Frontal cortex (tissue), 4 donors: Measurements from ENCODE around the gene CPEB4. TPM values are rescaled to one million over a fixed set of nuclear protein-coding genes. Genes with fewer than 3 reads are reported as not detected.

Source experiments
- DNase-seq, 2 donors: peaks; one replicate each; pipeline ENCODE4 v3.0.0; 2012; ENCODE audit warnings: low spot score in 2 of 2
- FAIRE-seq: peaks from 2 replicates; lab custom pipeline; 2012; peaks lifted over from hg19 to GRCh38; lab: Jason Lieb, UNC
- total RNA-seq: library from RNA; depleted of rRNA; stranded (reverse); fragments of >200 nt; gene quantifications from one replicate; pipeline ENCODE4 v1.2.3, GENCODE V29; 2014
- donor health status: control.
- donor health status: control.
- donor health status: control.

Gene CPEB4
- total RNA-seq, 1 donor from 2014 or later: 76.2 TPM

DNA sequence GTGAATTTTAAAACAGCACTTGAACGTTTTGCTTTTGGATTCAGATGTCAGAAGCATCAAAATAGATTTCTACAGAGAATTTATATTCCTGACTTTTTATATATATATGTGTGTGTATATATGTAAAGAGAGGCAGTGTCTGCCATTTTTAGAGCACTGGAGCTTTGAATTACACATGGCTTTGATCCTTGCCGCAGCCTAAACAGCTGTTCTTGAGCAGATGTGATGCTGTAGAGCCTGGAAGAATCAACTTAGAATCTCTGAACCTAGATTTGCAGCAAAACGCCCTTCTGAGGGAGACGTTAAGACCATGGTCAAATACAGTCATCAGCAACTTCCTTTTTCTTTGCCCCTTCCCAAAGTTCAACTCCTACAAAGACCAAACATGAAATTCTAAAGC, 79.1 kb downstream of the CPEB4 start:
- DNase-seq (no peak), FAIRE-seq (no peak)

- no peak for FAIRE-seq
- DNase-seq: no peak
Measured at GRCh38 chr5:173968154-173968797, 80.1 kb downstream of the CPEB4 start.

DNA sequence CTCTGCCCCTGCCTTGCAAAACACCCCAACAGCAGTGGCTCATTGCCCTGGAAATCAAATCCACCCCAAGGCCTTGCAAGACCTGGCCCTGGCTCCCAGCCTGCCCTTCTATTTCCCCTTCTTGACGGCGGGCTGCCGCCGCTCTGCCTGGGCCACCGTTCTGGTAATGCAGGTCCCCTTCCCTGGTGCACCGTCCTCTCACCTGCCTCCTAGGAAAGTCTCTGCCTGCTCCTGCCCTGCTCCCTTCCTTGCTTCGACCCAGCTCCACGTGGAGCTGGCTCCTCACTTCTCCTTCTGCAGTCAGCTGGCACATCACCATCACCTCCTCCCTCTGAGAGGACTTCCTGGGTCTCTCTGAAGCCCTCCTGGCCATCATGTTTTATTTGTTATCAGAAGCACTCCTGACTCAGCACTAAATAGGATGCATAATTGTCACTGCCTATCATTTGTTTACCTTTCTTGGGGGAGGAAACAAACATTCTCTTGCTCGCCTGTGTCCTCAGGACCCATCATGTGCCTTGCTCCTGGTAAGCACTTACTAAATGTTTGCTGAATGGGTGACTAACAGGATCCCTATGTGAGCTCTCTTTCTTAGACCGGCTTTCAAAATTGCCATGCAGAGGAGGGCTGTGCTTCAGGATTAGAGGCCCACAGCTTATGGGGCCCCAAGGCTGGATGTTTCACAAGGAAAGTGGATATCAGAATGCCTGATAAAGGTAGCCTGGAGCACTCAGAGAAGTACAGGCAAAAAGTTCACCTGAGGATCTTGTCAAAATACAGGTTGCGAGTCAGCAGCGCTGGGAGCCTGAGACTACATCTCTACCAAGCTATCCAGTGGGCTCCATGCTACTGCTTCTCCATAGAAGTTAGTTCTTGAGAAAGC, 81.3 kb downstream of the CPEB4 start:
- DNase-seq (no peak), FAIRE-seq (no peak)

- no peak for FAIRE-seq
- no peak for DNase-seq
Measured at GRCh38 chr5:173970878-173971650, 82.9 kb downstream of the CPEB4 start.

DNA sequence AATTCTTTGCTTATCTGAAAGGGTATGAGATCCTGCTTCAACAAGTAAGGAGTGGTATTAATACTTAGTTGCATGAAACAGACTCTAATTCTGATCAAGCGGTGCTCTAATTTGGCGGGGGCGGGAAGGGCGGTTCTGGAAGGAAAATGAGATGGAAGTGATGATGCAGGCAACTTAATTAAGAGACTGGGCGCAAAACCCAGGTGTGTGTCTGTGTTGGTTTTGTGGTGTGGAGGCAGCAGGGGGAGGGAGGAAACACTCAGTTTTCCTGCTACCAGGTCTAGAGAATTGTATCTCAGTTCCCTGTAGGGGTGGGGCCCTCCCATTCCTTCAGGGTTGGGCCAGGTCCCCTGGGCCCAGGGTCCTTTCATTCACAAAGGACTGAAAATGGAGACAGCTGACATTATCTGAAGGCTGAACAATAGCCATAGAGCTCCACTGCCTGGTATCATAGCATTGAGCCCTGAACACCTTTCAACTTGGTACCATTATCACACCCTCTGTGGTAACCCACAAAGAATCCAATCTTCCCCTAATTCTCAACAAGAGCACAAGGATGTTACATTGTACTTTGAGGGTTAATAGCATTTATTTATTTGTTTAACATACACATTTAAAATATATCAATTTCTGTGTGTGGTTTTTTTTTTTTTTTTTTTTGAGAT, 83.7 kb downstream of the CPEB4 start:
- FAIRE-seq: no peak
- DNase-seq: no peak

- FAIRE-seq (no peak), DNase-seq (no peak)
Measured at GRCh38 chr5:173972607-173972924, 84.4 kb downstream of the CPEB4 start.

GRCh38 chr5:173972925-173973615, 84.9 kb downstream of the CPEB4 start:
- FAIRE-seq (no peak), DNase-seq (peak; percentile 77 to 87)

- DNase-seq (no peak), FAIRE-seq (no peak)
Measured at GRCh38 chr5:173973616-173973969, 85.4 kb downstream of the CPEB4 start.

DNA sequence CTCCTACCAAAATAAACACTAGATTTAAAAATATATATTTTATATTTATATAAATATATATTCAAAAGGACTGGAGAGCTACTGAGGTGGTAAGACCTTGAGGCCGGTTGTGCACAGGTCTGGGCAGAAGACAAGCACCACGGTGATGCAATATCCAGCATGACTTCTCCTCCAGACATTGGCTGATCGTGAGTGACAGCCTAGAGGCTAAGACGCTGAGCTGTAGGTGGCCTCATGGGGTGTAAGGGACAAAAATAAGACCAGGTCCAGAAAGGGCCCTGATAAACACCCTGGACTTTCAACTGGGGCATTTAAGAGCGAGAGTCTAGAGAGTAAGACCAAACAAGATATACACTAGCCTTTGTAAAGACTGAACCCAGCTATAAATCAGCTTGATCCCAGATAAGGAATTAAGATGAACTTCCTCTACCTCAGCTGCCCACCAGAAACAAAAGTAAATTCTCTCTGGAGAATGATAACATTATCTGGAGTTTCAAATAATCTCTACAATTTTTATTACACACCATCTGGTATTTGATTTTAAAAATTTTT, 86.6 kb downstream of the CPEB4 start:
- FAIRE-seq: no peak
- no peak for DNase-seq

DNA sequence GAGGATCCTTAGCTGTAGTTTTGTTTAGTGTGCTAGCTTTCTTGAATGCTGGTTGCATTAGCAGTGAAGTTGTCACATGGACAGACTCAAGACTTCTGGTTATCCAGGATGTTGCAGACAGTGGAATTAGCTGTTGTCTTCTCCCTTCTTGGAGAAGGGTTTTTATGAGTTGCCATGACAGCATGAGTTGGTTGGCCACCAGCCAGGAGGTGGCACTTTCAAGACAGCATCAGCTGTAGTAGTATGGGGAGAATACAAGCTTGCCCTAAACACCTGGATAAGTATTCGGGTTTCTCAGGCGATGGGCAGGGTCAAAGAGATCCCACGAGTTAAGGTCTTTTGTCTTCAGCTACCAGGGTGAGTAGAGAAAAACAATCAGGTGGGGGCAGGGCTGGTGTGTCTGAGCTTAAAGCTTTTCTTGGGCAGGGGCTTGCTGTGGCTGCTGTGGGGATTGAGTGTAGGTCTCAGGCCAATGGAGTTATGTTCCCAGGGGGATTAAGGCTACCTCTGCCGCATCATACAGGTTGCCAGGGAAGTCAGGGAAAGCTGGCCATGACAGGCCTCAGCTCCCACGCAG, 93.1 kb downstream of the CPEB4 start:
- DNase-seq: no peak
- no peak for FAIRE-seq

GRCh38 chr5:173984218-173984617, 96.1 kb downstream of the CPEB4 start:
- DNase-seq: no peak
- no peak for FAIRE-seq

DNA sequence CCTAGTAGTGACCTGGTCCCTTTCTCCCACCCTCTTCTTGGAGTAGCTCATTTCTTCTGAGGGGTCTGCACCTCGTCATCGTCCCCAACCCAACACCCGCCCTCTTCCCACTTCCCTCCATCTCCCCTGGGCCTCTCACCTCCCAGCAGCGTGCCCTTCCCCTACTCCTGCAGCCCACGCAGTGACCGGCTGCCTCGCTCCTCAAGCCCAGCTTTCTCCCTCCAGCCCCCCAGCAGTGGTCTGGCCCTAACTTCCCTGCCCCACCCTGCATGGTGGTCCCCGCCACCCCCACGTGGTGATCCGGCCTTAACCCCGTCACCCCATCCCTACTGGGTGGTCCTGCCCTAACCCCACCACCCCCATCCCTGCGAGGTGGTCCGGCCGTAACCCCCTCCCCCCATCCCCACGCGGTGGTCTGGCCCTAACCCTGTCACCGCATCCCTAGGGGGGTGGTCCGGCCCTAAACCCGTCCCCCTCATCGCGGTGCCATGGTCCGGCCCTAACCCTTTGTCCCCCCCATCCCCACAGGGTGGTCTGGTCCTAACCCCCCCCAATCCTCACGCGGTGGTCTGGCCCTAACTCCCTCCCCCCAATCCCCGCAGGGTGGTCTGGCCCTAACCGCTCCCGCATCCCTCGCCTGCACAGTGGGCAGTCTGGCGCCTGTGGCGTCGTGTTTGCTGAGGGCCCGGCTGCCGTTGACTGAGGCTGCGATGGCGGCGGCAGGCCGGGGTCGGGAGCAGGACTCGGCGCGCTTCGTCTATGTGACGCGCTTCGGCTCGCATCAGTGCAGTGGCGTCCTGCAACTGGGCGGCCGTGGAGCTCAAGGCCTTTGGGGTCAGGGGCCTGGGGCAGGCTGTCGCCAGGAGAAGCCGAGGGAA, 100.6 kb downstream of the CPEB4 start, which contains the start of gene C5orf47:
C5orf47 (plus strand) TSS at position 617 of the 878 bp plus-strand sequence; CDS start at position 711, 94 bp downstream.
- FAIRE-seq (no peak), DNase-seq (no peak)

DNA sequence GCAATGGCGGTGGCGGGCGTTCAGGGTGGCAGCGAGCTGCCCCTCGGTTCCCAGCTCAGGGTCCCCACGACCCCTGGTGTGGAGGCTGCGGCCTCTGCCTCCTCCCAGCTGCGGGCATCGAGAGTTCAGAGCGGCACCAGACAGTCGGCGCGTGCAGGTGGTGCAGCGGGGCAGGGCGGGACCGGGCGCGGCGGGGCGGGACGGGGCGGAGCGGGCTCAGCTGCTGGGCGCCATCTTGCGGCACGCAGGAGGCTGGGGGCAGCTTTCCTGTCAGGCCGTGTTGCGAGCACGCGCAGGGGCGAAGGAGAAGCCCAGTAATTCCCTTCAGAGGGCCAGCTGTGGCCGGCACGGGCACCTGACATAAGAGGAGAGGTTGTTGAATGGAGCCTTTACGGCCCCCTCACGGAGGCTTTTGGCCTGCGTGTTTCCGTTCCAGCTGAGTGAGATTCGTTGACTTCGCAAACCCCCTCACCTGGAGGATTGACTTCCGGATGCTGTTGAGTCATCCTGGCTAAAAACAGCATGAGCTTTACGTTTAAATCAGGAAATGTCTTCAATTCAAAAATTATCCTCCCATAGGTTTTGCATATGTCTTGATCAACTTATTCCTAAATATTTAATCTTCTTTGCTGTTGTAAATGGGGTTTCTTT, 101.4 kb downstream of the CPEB4 start:
- no peak for DNase-seq
- no peak for FAIRE-seq

DNA sequence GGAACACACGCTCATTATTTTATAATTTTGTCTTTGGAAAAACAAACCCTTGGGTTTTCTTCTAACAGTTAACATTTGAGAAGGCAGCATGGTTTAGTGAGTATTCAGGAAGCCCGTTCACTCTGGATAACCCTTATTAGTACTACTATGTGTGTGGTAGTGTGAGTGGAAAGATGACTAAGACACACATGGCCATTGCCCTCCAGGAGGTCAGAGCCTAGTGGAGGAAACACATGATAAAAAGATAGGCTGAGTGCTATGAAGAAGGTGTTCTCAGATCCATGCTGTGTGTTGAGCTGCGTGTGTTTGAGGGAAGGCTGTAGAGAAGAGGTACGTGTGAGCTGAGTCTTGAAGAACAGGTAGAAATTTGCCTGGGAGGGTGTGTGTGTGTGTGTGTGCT, 109.2 kb downstream of the CPEB4 start:
- FAIRE-seq (no peak), DNase-seq (no peak)

DNA sequence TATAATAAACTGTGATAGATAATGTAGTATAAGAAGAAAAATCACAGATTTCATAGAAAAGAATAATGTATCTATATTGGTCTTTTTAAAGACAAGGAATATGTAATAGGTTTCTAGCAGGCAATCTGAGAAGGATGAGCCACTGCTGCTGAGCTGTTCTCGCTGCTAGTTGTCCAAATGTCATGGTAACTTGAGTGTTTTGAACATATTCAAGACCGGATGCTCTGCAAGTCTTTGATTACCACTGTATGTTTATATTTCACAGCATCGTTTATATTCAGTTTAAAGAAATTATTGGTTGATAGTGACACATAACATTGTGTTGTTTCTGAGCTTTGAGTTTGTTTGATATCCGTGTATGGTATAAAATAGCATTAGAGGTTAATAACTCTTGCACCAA, 110.4 kb downstream of the CPEB4 start:
- DNase-seq: no peak
- FAIRE-seq: no peak

DNA sequence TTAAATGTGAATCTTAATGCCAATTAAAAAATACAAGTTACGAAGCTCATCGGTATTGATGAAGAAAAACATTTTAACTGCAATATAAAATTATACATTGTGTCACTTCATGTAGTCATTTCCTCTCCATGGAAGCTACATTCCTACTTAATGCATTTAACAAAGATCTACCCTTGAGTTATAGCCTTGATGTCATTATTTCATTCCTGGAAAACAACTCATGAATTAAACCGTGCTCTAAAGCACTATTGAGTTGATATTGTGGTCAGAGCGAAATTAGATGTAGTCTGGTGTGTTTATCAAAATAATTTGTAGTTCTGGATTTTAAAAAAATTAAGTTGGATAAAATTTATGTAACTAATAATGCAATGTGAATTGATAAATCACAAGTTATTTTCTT, 111.9 kb downstream of the CPEB4 start:
- DNase-seq (no peak), FAIRE-seq (no peak)

- no peak for FAIRE-seq
Measured at GRCh38 chr5:174003795-174004194, 115.6 kb downstream of the CPEB4 start.

GRCh38 chr5:174008922-174009321, 120.8 kb downstream of the CPEB4 start:
- DNase-seq (no peak), FAIRE-seq (no peak)

More at GRCh38 chr5:174003795-174004194, 115.6 kb downstream of the CPEB4 start:
- no peak for DNase-seq
